SK-N-SH (cell line): ENCODE data around the gene AK5. TPM values are rescaled to one million over a fixed set of nuclear protein-coding genes. Genes with fewer than 3 reads are reported as not detected.

Experiments used
- CTCF ChIA-PET: fragments of 300-600, 350-600 bp; formaldehyde crosslinking; extraction: SDS; loops from one replicate; lab custom pipeline; 2021; lab: Yijun Ruan, JAX
- POLR2A ChIA-PET: fragments of 350-600 bp; sonication (Branson Sonifier 250); formaldehyde crosslinking; extraction: SDS; loops from one replicate; lab custom pipeline; 2020; ENCODE audit warnings: antibody characterized with exemption, inconsistent platforms; lab: Yijun Ruan, JAX
- DNase-seq: peaks from one replicate; pipeline ENCODE4 v3.0.0; 2012
- H2AFZ ChIP-seq: fragments of 200-600 bp; sonication (generic); 2 replicates; pipeline ENCODE4 v1.8.1; 2016; ENCODE audit warnings: antibody characterized with exemption, mild to moderate bottlenecking, low read depth
- H3F3A ChIP-seq: fragments of 200-600 bp; sonication (generic); replicated peaks from 2 replicates; pipeline ENCODE3; 2016; ENCODE audit warnings: antibody characterized with exemption, mild to moderate bottlenecking; ENCODE audit not compliant: insufficient read depth
- H3K27ac ChIP-seq, 2 experiments: fragments of 200-500 bp in 1 of 2; fragments of 200-600 bp in 1 of 2; sonication (Bioruptor generic) in 1 of 2; sonication (generic), shearing (Covaris generic) in 1 of 2; 2 replicates each; pipeline versions ENCODE4 v1.5.1 to v1.6.1; 2014 to 2016; ENCODE audit warnings: low read depth in 2 of 2, inconsistent platforms in 1 of 2, low read length in 1 of 2, mild to moderate bottlenecking in 1 of 2, mixed read lengths in 1 of 2
- H3K27me3 ChIP-seq: fragments of 200-600 bp; sonication (generic), shearing (Covaris generic); 2 replicates; pipeline ENCODE4 v1.6.1; 2016; ENCODE audit warnings: mixed run types; ENCODE audit not compliant: insufficient read depth
- H3K36me3 ChIP-seq, 2 experiments: fragments of 200-500 bp in 1 of 2; fragments of 200-600 bp in 1 of 2; sonication (Bioruptor generic) in 1 of 2; sonication (generic) in 1 of 2; replicated peaks in 1 of 2; 2 replicates each; pipeline versions ENCODE3 to v1.5.1; 2014 to 2016; ENCODE audit warnings: low read length in 1 of 2, mild to moderate bottlenecking in 1 of 2; ENCODE audit not compliant: insufficient read depth in 2 of 2, control insufficient read depth in 1 of 2
- H3K4me1 ChIP-seq, 2 experiments: fragments of 200-500 bp in 1 of 2; fragments of 200-600 bp in 1 of 2; sonication (Bioruptor generic) in 1 of 2; sonication (generic), shearing (Covaris generic) in 1 of 2; 2 replicates each; pipeline versions ENCODE4 v1.5.1 to v1.6.1; 2014 to 2016; ENCODE audit warnings: low read depth in 1 of 2, low read length in 1 of 2, mixed run types in 1 of 2; ENCODE audit not compliant: insufficient read depth in 2 of 2, control insufficient read depth in 1 of 2
- H3K4me2 ChIP-seq: fragments of 200-600 bp; sonication (generic), shearing (Covaris generic); 2 replicates; pipeline ENCODE4 v1.6.1; 2017; ENCODE audit warnings: mixed run types
- H3K4me3 ChIP-seq, 2 experiments: fragments of 200-500 bp in 1 of 2; fragments of 200-600 bp in 1 of 2; sonication (Bioruptor generic) in 1 of 2; sonication (generic), shearing (Covaris generic) in 1 of 2; 2 replicates each; pipeline versions ENCODE4 v1.5.1 to v1.8.1; 2014 to 2016; ENCODE audit warnings: low read depth in 2 of 2, inconsistent platforms in 1 of 2, low read length in 1 of 2, mild to moderate bottlenecking in 1 of 2, mixed read lengths in 1 of 2, moderate library complexity in 1 of 2
- H3K79me2 ChIP-seq: fragments of 200-600 bp; sonication (generic); 2 replicates; pipeline ENCODE4 v1.8.1; 2017; ENCODE audit warnings: mild to moderate bottlenecking; ENCODE audit not compliant: insufficient read depth
- H3K9ac ChIP-seq: fragments of 200-600 bp; sonication (generic); 2 replicates; pipeline ENCODE4 v1.6.1; 2017; ENCODE audit warnings: mixed run types
- H3K9me2 ChIP-seq: fragments of 200-600 bp; sonication (generic); 2 replicates; pipeline ENCODE4 v1.6.1; 2017; ENCODE audit warnings: mixed run types
- H3K9me3 ChIP-seq: fragments of 200-600 bp; sonication (generic); 2 replicates; pipeline ENCODE4 v1.6.1; 2017; ENCODE audit warnings: mixed run types, mild to moderate bottlenecking, moderate library complexity
- H4K20me1 ChIP-seq: fragments of 200-600 bp; sonication (generic); 2 replicates; pipeline ENCODE4 v1.6.1; 2017; ENCODE audit warnings: mild to moderate bottlenecking, mixed run types; ENCODE audit not compliant: insufficient read depth
- EZH2phosphoT487 ChIP-seq: fragments of 200-600 bp; sonication (generic); IDR thresholded peaks from 2 replicates; pipeline ENCODE4 v1.6.1; 2017; ENCODE audit warnings: low read depth, mixed run types, mild to moderate bottlenecking, antibody characterized with exemption, moderate library complexity, borderline replicate concordance
- FOSL2 ChIP-seq: IDR thresholded peaks from 2 replicates; pipeline ENCODE4 v1.4.0; 2012; ENCODE audit warnings: low read depth, mild to moderate bottlenecking, moderate library complexity, borderline replicate concordance
- FOXM1 ChIP-seq: IDR thresholded peaks from 2 replicates; pipeline ENCODE4 v1.4.0; 2012; ENCODE audit warnings: low read depth, mild to moderate bottlenecking
- GABPA ChIP-seq: IDR thresholded peaks from 2 replicates; pipeline ENCODE4 v1.4.0; 2012; ENCODE audit warnings: low read depth, mild to moderate bottlenecking
- JUND ChIP-seq: IDR thresholded peaks from 2 replicates; pipeline ENCODE4 v1.4.0; 2012
- MXI1 ChIP-seq: IDR thresholded peaks from 2 replicates; pipeline ENCODE4 v1.6.1; 2012; ENCODE audit warnings: mild to moderate bottlenecking, low read depth, low read length, improper control_type of control experiment
- NFIC ChIP-seq: IDR thresholded peaks from 2 replicates; pipeline ENCODE4 v1.4.0; 2012; ENCODE audit warnings: borderline replicate concordance
- NRF1 ChIP-seq: IDR thresholded peaks from 2 replicates; pipeline ENCODE4 v1.6.1; 2012; ENCODE audit warnings: low read depth, mild to moderate bottlenecking, low read length
- POLR2AphosphoS5 ChIP-seq: IDR thresholded peaks from 2 replicates; pipeline ENCODE4 v1.6.1; 2012; ENCODE audit warnings: low read depth, low read length
- RAD21 ChIP-seq: IDR thresholded peaks from 2 replicates; pipeline ENCODE4 v1.6.1; 2012; ENCODE audit warnings: mild to moderate bottlenecking, low read length
- RCOR1 ChIP-seq: fragments of 150-350 bp; IDR thresholded peaks from 2 replicates; pipeline ENCODE4 v1.6.1; 2017; ENCODE audit warnings: antibody characterized with exemption, low read length
- RXRA ChIP-seq: IDR thresholded peaks from 2 replicates; pipeline ENCODE4 v1.4.0; 2012; ENCODE audit warnings: low read depth, mild to moderate bottlenecking, borderline replicate concordance
- SIN3A ChIP-seq: IDR thresholded peaks from 2 replicates; pipeline ENCODE4 v1.6.1; 2012; ENCODE audit warnings: low read depth, mild to moderate bottlenecking, low read length, moderate library complexity, borderline replicate concordance
- SMC3 ChIP-seq: IDR thresholded peaks from 2 replicates; pipeline ENCODE4 v1.6.1; 2012; ENCODE audit warnings: low read depth, low read length, improper control_type of control experiment
- TAF1 ChIP-seq: IDR thresholded peaks from 2 replicates; pipeline ENCODE4 v1.6.1; 2012; ENCODE audit warnings: low read depth, mild to moderate bottlenecking, low read length, moderate library complexity, borderline replicate concordance
- TEAD4 ChIP-seq: IDR thresholded peaks from 2 replicates; pipeline ENCODE4 v1.4.0; 2012; ENCODE audit warnings: mild to moderate bottlenecking, borderline replicate concordance; ENCODE audit not compliant: insufficient read depth
- WGBS: methylation state at CpG from one replicate; pipeline ENCODE4 v1.1.6; 2017; ENCODE audit warnings: low lambda C conversion rate; 5-methylcytosine and 5-hydroxymethylcytosine counted together
- polyA plus RNA-seq, 3 experiments: library from polyadenylated mRNA; depleted of rRNA; stranded (reverse); fragments of >200 nt; gene quantifications; 2 replicates each; pipeline ENCODE4 v1.2.3, GENCODE V29; 2012
- TF ChIP-seq, protein P1 (sequence below): fragments of 150-350 bp; IDR thresholded peaks from 2 replicates; pipeline ENCODE4 v1.6.1; 2016; ENCODE audit warnings: mild to moderate bottlenecking, low read depth, low read length
- TF ChIP-seq, protein P2 (sequence below): IDR thresholded peaks from 2 replicates; pipeline ENCODE4 v1.4.0; 2012; ENCODE audit warnings: low read depth, borderline replicate concordance
- TF ChIP-seq, protein P3 (sequence below): fragments of 150-350 bp; IDR thresholded peaks from 2 replicates; pipeline ENCODE4 v1.6.1; 2017; ENCODE audit warnings: antibody characterized with exemption, low read length, low read depth, borderline replicate concordance

The AK5 gene
- polyA plus RNA-seq, 1 of the 3 experiments (the other 2 are of a cell fraction): 22.9 TPM

DNA sequence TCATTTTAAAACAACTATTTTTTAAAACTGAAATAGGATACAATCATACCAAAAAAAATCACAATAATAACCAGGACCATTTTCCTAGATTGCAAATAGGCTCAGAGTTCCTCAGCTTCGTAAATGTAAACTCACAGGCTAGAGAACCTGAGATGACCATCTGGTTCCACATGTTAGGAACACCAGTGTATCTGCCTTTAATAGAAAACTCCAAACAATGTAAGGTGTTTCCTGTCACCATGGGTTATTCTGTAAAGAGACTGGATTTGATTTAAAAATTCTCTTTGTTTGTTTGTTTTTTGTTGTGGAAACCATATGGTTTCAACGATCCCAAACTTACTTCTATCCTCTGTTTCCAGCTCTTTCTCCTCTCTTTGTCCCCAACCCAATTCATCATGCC, 203.1 kb downstream of the AK5 start (continued):
- no peak for TF ChIP-seq TAF1
- TF ChIP-seq RAD21: no peak

DNA sequence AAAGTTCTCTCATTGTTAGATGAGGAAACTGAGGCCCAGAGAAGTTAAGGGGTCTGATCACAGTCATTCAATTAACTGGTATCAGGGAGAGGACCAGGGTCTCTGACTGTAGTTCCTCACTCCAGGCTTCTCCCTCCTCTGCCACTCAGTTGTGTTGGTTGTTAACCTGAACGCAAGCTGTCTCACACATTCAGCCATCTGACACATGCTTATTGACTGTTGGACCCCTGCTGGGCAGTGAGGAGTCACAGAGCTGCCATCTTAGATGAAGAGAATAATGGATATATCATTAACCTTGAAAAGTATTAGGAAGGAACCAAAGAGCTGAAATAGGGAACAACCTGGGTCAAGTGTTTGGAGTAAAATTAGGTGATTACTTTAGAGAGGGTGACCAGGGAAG, 205.8 kb downstream of the AK5 start:
- no peak for DNase-seq
- Histone ChIP-seq H3K9ac (no peak overlapping the region), H3K4me2 (no peak overlapping the region), H3F3A (no peaks in the 10 kb centered on the region), H3K4me1 (peaks cover 0 to 6% of the 10 kb centered on the region in 2 experiments; a peak in 2 of 4 replicates), H3K9me3 (no peaks in the 10 kb centered on the region), H3K79me2 (no peaks in the 10 kb centered on the region), H3K9me2 (no peaks in the 10 kb centered on the region), H3K27ac (no peak overlapping the region), H2AFZ (no peak overlapping the region), H3K27me3 (no peaks in the 10 kb centered on the region), H4K20me1 (no peaks in the 10 kb centered on the region), H3K4me3 (no peak overlapping the region), H3K36me3 (peaks cover 0 to 6% of the 10 kb centered on the region in 2 experiments)
- TF ChIP-seq, protein P1, sequence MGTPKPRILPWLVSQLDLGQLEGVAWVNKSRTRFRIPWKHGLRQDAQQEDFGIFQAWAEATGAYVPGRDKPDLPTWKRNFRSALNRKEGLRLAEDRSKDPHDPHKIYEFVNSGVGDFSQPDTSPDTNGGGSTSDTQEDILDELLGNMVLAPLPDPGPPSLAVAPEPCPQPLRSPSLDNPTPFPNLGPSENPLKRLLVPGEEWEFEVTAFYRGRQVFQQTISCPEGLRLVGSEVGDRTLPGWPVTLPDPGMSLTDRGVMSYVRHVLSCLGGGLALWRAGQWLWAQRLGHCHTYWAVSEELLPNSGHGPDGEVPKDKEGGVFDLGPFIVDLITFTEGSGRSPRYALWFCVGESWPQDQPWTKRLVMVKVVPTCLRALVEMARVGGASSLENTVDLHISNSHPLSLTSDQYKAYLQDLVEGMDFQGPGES: no peak
- TF ChIP-seq, protein P2, sequence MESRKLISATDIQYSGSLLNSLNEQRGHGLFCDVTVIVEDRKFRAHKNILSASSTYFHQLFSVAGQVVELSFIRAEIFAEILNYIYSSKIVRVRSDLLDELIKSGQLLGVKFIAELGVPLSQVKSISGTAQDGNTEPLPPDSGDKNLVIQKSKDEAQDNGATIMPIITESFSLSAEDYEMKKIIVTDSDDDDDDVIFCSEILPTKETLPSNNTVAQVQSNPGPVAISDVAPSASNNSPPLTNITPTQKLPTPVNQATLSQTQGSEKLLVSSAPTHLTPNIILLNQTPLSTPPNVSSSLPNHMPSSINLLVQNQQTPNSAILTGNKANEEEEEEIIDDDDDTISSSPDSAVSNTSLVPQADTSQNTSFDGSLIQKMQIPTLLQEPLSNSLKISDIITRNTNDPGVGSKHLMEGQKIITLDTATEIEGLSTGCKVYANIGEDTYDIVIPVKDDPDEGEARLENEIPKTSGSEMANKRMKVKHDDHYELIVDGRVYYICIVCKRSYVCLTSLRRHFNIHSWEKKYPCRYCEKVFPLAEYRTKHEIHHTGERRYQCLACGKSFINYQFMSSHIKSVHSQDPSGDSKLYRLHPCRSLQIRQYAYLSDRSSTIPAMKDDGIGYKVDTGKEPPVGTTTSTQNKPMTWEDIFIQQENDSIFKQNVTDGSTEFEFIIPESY: no peak
- TF ChIP-seq FOXM1: no peak
- ChIA-PET CTCF (no interaction called here), POLR2A (no interaction called here)
- WGBS: 100% methylated on average over 1 of the region's 1 CpG

DNA sequence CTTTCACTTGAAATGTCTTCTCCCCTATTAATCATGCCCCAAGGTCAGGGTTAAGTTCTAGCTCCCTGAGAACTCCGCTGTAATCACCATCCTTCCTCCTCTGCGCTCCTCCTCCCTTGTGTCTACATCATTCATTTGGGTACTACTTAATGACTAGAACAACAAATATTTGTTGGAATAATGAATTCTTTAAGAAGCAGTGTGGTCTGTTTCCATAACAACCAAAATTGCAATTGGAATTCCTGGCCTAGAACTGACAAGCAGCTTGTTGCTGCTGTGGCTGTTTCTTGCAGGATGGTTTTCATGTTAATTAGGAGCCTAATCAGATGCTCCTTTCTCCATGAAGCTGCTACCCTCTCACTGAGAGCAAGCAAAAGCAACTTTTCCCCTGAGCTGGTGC, 208.1 kb downstream of the AK5 start:
- Histone ChIP-seq H3K9ac (no peak overlapping the region), H3K27me3 (no peaks in the 10 kb centered on the region), H3K9me2 (no peaks in the 10 kb centered on the region), H3K4me3 (no peak overlapping the region), H3K9me3 (no peaks in the 10 kb centered on the region), H2AFZ (no peak overlapping the region), H3K4me2 (no peak overlapping the region), H3K4me1 (peaks cover 0 to 6% of the 10 kb centered on the region in 2 experiments; a peak in 2 of 4 replicates), H3K36me3 (peaks cover 0 to 6% of the 10 kb centered on the region in 2 experiments), H3K79me2 (no peaks in the 10 kb centered on the region), H3F3A (no peaks in the 10 kb centered on the region), H3K27ac (no peak overlapping the region), H4K20me1 (no peaks in the 10 kb centered on the region)
- ChIA-PET POLR2A (no interaction called here), CTCF (interaction anchor here (1.1 kb wide), 1 partner anchor 44 kb away, joined by 3 read pairs; no protein-coding TSS in a partner anchor)
- 95% methylated on average over 2 of the region's 2 CpGs for WGBS
- DNase-seq: no peak
- TF ChIP-seq MXI1 (no peak), TEAD4 (no peak), SIN3A (no peak), SMC3 (no peak), RXRA (no peak), JUND (no peak), GABPA (no peak), RCOR1 (no peak), EZH2phosphoT487 (no peak), FOSL2 (no peak), POLR2AphosphoS5 (no peak), FOXM1 (no peak), NRF1 (no peak), NFIC (no peak)
- TF ChIP-seq, protein P2: no peak
- TF ChIP-seq, protein P3, sequence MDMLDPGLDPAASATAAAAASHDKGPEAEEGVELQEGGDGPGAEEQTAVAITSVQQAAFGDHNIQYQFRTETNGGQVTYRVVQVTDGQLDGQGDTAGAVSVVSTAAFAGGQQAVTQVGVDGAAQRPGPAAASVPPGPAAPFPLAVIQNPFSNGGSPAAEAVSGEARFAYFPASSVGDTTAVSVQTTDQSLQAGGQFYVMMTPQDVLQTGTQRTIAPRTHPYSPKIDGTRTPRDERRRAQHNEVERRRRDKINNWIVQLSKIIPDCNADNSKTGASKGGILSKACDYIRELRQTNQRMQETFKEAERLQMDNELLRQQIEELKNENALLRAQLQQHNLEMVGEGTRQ: no peak
